Daoy (cell line): ENCODE data around the gene KRTAP5-11. TPM values are rescaled to one million over a fixed set of nuclear protein-coding genes. Genes with fewer than 3 reads are reported as not detected.
"Not testable (repeated sequence)": the region's sequence is repeated elsewhere in the genome, so short reads cannot be mapped to it uniquely, and the experiment has no call there.

Experiments used
- DNase-seq: peaks from one replicate; pipeline ENCODE4 v3.0.0-alpha.2; 2015; ENCODE audit warnings: low read depth
- total RNA-seq: library from RNA; depleted of rRNA; stranded (reverse); fragments of >200 nt; shearing (Covaris generic); gene quantifications from 2 replicates; pipeline ENCODE4 v1.2.3, GENCODE V29; 2014

The KRTAP5-11 gene
- total RNA-seq, 1 experiment from 2014 or later: not detected

DNA sequence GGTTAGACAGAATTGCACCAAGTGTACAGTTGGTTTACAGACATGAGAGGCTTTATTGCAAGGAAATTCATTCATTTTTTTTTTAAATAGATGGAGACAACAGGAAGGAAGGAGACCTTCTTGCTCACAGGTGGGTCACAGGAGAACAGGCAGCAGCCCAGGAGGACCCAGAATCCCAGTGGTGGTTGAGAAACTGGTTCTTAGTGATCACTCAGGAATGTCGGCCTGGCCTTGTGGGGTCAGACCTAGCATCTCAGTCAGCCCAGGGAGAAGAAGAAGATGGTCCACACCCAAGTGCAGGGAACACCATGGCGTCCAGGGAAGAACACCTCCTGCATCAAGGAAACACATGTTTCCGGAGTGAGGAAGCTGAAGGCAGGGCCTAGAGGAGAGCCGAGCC is 849 bp downstream of the KRTAP5-11 start:
- DNase-seq: no peak

- DNase-seq: peak; percentile 79
Observed at GRCh38 chr11:71580057-71581003, 2.3 kb downstream of the KRTAP5-11 start.

DNA sequence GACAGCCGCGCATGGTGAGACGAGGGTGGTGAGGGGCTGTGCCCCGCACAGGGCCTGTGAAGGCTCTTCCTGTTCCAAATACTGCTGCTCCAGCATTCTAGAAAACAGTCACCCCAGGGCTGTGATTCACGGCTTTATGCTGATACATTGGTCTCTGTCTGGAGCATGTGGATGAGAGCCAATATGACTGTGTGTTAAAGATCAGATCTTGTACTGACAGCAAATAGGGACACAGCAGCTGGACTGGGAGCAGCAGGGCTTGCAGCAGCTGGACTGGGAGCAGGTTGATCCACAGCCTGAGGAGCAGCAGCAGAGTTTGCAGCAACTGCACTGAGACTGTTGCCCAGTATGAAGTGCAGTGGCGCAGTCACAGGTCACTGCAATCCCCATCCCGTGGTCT is 3.2 kb downstream of the KRTAP5-11 start:
- DNase-seq: not testable (repeated sequence)

- no peak for DNase-seq
Observed at GRCh38 chr11:71577469-71578004, 5.1 kb downstream of the KRTAP5-11 start.

- DNase-seq: not testable (repeated sequence)
Observed at GRCh38 chr11:71576688-71577465, 5.8 kb downstream of the KRTAP5-11 start.

GRCh38 chr11:71575723-71576424 is 6.8 kb downstream of the KRTAP5-11 start:
- no peak for DNase-seq

GRCh38 chr11:71574418-71574817 is 8.3 kb downstream of the KRTAP5-11 start:
- no peak for DNase-seq

- DNase-seq: no peak
Observed at GRCh38 chr11:71572811-71573210, 9.9 kb downstream of the KRTAP5-11 start.

GRCh38 chr11:71571101-71571850 is 11.4 kb downstream of the KRTAP5-11 start:
- DNase-seq: not testable (repeated sequence)

DNA sequence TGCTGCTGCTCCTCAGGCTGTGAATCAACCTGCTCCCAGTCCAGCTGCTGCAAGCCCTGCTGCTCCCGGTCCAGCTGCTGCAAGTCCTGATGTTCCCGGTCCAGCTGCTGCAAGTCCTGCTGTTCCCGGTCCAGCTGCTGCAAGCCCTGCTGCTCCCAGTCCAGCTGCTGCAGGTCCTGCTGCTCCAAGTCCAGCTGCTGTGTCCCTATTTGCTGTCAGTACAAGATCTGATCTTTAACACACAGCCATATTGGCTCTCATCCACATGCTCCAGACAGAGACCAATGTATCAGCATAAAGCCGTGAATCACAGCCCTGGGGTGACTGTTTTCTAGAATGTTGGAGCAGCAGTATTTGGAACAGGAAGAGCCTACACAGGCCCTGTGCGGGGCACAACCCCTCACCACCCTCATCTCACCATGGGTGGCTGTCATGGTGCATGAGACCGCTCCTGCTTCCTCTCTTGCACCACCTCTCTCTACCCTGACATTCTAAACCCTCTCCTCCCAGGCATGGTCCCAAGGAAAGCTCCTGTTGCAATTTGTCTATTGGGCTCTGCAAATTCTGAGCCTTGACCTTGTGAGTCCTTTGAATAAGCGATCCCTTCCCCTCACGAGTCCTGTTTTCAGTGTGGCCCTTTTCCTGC is 13.8 kb downstream of the KRTAP5-11 start:
- no peak for DNase-seq

DNA sequence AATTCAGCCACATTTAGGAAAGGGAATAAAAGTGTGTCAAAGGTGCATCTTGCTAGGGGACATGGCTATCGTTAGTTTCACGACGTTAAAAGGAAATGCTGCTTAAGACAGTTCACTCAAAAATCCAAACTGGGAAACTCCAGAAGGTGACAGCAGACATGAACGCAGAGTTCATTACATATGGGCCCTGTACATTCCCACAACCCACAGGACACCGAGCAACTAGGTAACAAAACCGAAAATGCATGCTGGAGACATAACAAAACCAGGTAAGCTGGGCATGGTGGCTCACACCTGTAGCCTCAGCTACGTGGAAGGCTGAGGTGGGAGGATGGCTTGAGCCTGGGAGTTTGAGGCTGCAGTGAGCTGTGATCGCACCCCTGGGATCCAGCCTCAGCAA is 15.0 kb downstream of the KRTAP5-11 start:
- DNase-seq: not testable (repeated sequence)

- not testable (repeated sequence) for DNase-seq
Observed at GRCh38 chr11:71566626-71567599, 15.8 kb downstream of the KRTAP5-11 start.

DNA sequence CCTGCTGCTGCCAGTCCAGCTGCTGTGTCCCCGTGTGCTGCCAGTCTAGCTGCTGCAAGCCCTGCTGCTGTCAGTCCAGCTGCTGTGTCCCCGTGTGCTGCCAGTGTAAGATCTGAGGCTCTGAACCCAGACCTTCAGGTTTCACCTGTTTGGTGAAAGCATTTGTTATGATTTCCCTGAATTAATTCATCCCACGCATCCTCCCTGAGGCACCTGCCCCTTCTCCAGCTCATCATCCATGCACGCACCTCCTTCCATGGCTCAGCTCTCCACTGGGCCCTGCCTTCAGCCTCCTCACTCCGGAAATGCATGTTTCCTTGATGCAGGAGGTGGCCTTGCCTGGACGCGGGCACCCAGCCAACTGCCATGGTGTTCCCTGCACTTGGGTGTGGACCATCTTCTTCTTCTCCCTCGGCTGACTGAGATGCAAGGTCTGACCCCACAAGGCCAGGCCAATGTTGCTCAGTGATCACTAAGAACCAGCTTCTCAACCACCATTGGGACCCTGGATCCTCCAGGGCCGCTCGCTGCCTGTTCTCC is 16.5 kb downstream of the KRTAP5-11 start:
- no peak for DNase-seq

- DNase-seq: no peak
Observed at GRCh38 chr11:71565263-71565662, 17.4 kb downstream of the KRTAP5-11 start, which contains the start of gene KRTAP5-10. Gene KRTAP5-10, plus strand, starts transcription at chr11:71565563. Its CDS starts 25 bp downstream, at chr11:71565588.

GRCh38 chr11:71564430-71564829 is 18.2 kb downstream of the KRTAP5-11 start:
- no peak for DNase-seq

DNA sequence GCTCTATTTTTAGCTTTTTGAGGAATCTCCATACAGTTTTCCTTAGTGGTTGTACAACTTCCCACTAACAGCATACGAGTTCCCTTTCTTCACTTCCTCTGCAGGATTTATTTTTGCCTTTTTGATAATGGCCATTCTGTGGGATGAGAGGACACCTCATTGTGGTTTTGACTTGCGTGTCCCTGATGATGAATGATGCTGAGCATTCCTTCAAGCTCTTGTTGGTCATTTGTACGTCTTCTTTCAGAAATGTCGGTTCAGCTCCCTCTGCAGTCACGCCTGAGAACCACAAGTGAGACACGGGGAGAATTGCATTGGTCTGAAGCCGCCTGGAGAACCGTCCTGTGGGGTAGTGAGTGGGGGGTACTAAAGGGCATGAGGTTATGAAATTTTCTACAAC is 19.3 kb downstream of the KRTAP5-11 start:
- DNase-seq: peak; percentile 61

DNA sequence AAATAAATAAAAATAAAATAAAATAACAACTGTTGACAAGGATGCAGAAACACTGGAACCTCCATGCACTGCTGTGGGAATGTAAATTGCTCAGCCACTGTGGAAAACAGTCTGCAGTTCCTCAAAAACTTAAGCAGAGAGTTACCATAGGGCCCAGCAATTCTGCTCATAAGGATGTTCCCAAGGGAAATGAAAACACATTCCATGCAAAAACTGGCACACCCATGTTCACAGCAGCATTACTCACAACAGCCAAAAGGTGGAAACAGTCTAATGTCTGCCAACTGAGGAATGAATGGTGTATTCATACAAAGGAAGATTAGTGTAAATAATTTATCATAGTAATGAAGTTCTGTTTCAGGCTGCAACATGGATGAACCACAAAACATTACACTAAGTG is 20.6 kb downstream of the KRTAP5-11 start:
- DNase-seq: no peak

- DNase-seq: no peak
Observed at GRCh38 chr11:71558996-71559395, 23.7 kb downstream of the KRTAP5-11 start.

DNA sequence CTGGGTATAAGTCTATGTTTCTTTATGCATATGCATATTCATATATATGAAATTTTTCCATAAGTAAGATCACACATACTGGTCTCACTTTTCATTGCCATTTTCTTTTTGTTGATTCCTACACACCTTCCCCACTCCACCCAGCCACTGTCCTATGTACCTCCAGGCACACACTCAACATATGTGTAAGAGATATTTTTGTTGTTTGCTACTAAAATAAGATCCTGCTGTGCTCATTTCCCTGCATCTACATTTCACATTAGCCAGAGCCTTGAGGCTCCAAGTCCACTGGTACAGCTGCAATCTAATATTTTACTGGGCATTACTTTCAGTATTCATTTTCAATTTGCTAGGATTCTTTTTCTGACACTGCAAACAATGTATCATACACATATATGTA is 25.4 kb downstream of the KRTAP5-11 start:
- no peak for DNase-seq
